Osteocyte (in vitro differentiated cells): ENCODE measurements around the gene TMEM244. TPM values are rescaled to one million over a fixed set of nuclear protein-coding genes. Genes with fewer than 3 reads are reported as not detected.

Experiments used
- DNase-seq: peaks from one replicate; pipeline ENCODE4 v3.0.0; 2021; ENCODE audit warnings: mixed read lengths; ENCODE audit not compliant: unreplicated experiment; ENCODE audit errors: extremely low spot score
- H3K27ac Mint-ChIP-seq: one replicate; pipeline ENCODE4 v1.8.0; 2021; ENCODE audit warnings: mild to moderate bottlenecking, mixed read lengths; ENCODE audit not compliant: unreplicated experiment
- H3K27me3 Mint-ChIP-seq: one replicate; pipeline ENCODE4 v1.8.0; 2021; ENCODE audit warnings: mixed read lengths; ENCODE audit not compliant: unreplicated experiment
- H3K36me3 Mint-ChIP-seq: one replicate; pipeline ENCODE4 v1.8.0; 2021; ENCODE audit warnings: mixed read lengths; ENCODE audit not compliant: unreplicated experiment
- H3K4me1 Mint-ChIP-seq: one replicate; pipeline ENCODE4 v1.8.0; 2021; ENCODE audit warnings: mixed read lengths; ENCODE audit not compliant: unreplicated experiment
- H3K4me3 Mint-ChIP-seq: one replicate; pipeline ENCODE4 v1.8.0; 2021; ENCODE audit warnings: mild to moderate bottlenecking, moderate library complexity, mixed read lengths; ENCODE audit not compliant: unreplicated experiment
- H3K9me3 Mint-ChIP-seq: one replicate; pipeline ENCODE4 v1.8.0; 2021; ENCODE audit warnings: mixed read lengths; ENCODE audit not compliant: unreplicated experiment
- CTCF ChIP-seq: fragments of 200-600 bp; sonication (generic); IDR thresholded peaks from 2 replicates; pipeline ENCODE4 v1.5.0; 2021; ENCODE audit warnings: antibody characterized with exemption, mild to moderate bottlenecking, moderate library complexity
- total RNA-seq: library from RNA; stranded (reverse); gene quantifications from 2 replicates; pipeline ENCODE4 v1.2.1, GENCODE V29; 2021

The TMEM244 gene
- total RNA-seq, 1 donor from 2014 or later = not detected

- Mint-ChIP-seq H3K9me3 (no peaks in the 10 kb centered on the region), H3K36me3 (no peaks in the 10 kb centered on the region), H3K4me3 (no peak overlapping the region), H3K27me3 (no peaks in the 10 kb centered on the region), H3K27ac (no peak overlapping the region), H3K4me1 (peaks cover 21% of the 10 kb centered on the region)
- no peak for TF ChIP-seq CTCF
- no peak for DNase-seq
Observed at GRCh38 chr6:129890701-129891100, 29.6 kb upstream of the TMEM244 start.

GRCh38 chr6:129890164-129890563 lies 29.0 kb upstream of the TMEM244 start:
- Mint-ChIP-seq H3K27me3 (no peaks in the 10 kb centered on the region), H3K4me1 (peaks cover 16% of the 10 kb centered on the region), H3K4me3 (no peak overlapping the region), H3K27ac (peak overlapping the region; percentile 1), H3K9me3 (no peaks in the 10 kb centered on the region), H3K36me3 (no peaks in the 10 kb centered on the region)
- no peak for TF ChIP-seq CTCF
- no peak for DNase-seq

GRCh38 chr6:129889580-129889979 lies 28.5 kb upstream of the TMEM244 start:
- no peaks in the 10 kb centered on the region for H3K36me3 Mint-ChIP-seq
- no peaks in the 10 kb centered on the region for H3K9me3 Mint-ChIP-seq
- H3K4me3 Mint-ChIP-seq = no peak overlapping the region
- TF ChIP-seq CTCF = no peak
- no peak for DNase-seq
- no peaks in the 10 kb centered on the region for H3K27me3 Mint-ChIP-seq
- H3K4me1 Mint-ChIP-seq = peaks cover 12% of the 10 kb centered on the region
- H3K27ac Mint-ChIP-seq = no peak overlapping the region

GRCh38 chr6:129886401-129887155 lies 25.5 kb upstream of the TMEM244 start:
- Mint-ChIP-seq H3K27ac (no peak overlapping the region), H3K4me1 (peaks cover 10% of the 10 kb centered on the region), H3K4me3 (no peak overlapping the region), H3K27me3 (no peaks in the 10 kb centered on the region), H3K9me3 (no peaks in the 10 kb centered on the region), H3K36me3 (no peaks in the 10 kb centered on the region)
- TF ChIP-seq CTCF = no peak
- DNase-seq = no peak

- TF ChIP-seq CTCF = no peak
- Mint-ChIP-seq H3K9me3 (peaks cover 9% of the 10 kb centered on the region), H3K4me3 (no peak overlapping the region), H3K4me1 (peaks cover 1% of the 10 kb centered on the region), H3K27me3 (peaks cover 2% of the 10 kb centered on the region), H3K27ac (no peak overlapping the region), H3K36me3 (no peaks in the 10 kb centered on the region)
- DNase-seq = no peak
Observed at GRCh38 chr6:129884211-129884610, 23.1 kb upstream of the TMEM244 start.
